ENCODE data around the gene GABRB3. TPM values are rescaled to one million over a fixed set of nuclear protein-coding genes. Genes with fewer than 3 reads are reported as not detected.
A peak's percentile ranks its signal among the peaks of the same experiment; 100 is the strongest.

Gene GABRB3
- 1 to 10 TPM; 5.1 to 9.1 (median 6.5) TPM for polyA plus RNA-seq (ENCODE audit: insufficient read length in 3 of 3)

GRCh38 chr15:26772154-26773066 lies at the start of gene GABRB3:
Gene GABRB3 (minus strand): TSS chr15:26773066.
- DNase-seq (ENCODE audit: low read depth in 3 of 3, low spot score in 2 of 3), result no peak

- DNase-seq (ENCODE audit: low read depth in 3 of 3, low spot score in 2 of 3), result peak in 1 of 3 donors; percentile 21
Measured at GRCh38 chr15:26807517-26808427, 34.9 kb upstream of the GABRB3 start.

DNA sequence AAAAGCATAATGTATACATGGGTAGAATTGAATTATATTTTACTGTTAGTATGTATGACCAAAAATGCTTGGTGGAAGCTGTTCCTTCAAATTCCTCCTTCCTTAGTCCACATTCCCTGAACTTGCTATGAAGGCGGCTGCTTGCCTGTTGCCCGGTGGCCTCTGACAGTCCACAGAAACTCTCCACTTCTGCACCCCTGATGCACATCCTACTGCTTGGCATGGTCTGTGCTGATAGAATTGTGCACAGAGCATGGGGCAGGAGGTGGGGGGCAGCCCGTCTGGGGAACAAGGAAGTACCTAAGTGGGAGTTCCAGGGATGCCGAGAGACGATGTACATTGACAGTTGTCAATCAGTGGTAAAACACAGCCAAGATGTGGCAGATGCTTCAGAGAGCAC lies 33.7 kb upstream of the GABRB3 start:
- no peak for DNase-seq (ENCODE audit: low read depth in 3 of 3, low spot score in 2 of 3)

- DNase-seq (ENCODE audit: low read depth in 3 of 3, low spot score in 2 of 3), result no peak
Measured at GRCh38 chr15:26806151-26806550, 33.3 kb upstream of the GABRB3 start.

GRCh38 chr15:26805470-26805869 lies 32.6 kb upstream of the GABRB3 start:
- DNase-seq (ENCODE audit: low read depth in 3 of 3, low spot score in 2 of 3), result no peak

DNA sequence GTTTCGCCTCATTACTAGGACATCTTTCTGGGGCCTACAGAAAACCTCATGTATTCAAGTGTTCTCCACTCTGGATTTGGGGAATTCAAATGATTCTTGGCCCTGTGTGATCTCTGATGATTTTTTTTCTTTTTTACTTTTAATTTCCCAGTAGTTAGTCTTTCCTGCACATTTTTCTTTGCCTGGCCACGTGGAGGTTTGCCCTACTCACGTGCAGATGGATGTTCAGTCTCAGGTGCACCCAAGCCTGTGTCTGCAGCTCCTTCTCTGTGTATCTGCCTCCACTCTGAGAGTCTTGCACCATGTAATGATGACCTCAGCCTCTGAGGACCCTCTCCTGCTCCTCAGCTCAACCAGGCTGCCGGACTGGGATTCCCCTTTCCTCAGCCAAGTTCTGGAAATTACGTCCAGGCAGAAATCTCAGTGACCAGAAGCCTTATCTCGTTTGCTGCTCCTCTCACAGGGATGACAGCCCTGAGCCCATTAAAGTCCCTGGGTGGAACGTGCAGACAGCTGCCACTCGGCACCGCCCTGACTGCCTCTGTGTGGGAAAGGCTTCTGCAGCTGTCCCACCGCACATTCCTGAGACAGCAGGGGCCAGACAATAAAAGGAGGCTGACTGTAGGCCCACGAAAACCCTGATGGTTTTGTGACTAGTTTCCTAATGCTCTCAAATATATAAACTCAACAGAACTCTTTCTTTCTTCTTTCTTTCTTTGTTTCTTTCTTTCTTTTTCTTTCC lies 31.4 kb upstream of the GABRB3 start:
- no peak for DNase-seq (ENCODE audit: low read depth in 3 of 3, low spot score in 2 of 3)

- DNase-seq (ENCODE audit: low read depth in 3 of 3, low spot score in 2 of 3), result no peak
Measured at GRCh38 chr15:26790118-26790517, 17.3 kb upstream of the GABRB3 start.

DNA sequence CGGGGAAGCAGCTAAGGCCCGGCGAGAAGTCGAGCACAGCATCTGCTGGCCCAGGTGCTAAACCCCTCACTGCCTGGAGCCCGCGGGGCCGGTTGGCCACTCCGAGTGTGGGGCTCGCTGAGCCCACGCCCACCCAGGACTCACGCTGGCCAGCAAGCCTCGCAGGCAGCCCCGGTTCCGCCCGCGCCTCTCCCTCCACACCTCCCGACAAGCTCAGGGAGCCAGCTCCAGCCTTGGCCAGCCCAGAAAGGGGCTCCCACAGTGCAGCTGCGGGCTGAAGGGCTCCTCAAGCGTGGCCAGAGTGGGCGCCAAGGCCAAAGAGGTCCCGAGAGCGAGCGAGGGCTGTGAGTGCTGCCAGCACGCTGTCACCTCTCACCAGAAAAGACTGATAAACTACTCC lies 8.9 kb upstream of the GABRB3 start:
- no peak for DNase-seq (ENCODE audit: low read depth in 3 of 3, low spot score in 2 of 3)

GRCh38 chr15:26773917-26774316 lies 1.1 kb upstream of the GABRB3 start:
- DNase-seq (ENCODE audit: low read depth in 3 of 3, low spot score in 2 of 3), result no peak

GRCh38 chr15:26773067-26773877 lies 406 bp upstream of the GABRB3 start:
- no peak for DNase-seq (ENCODE audit: low read depth in 3 of 3, low spot score in 2 of 3)

- peak in 2 of 3 donors; percentile 33 to 60 for DNase-seq (ENCODE audit: low read depth in 3 of 3, low spot score in 2 of 3)
Measured at GRCh38 chr15:26771578-26772153, 1.2 kb downstream of the GABRB3 start.

- DNase-seq (ENCODE audit: low read depth in 3 of 3, low spot score in 2 of 3), result no peak
Measured at GRCh38 chr15:26771168-26771567, 1.7 kb downstream of the GABRB3 start.

- DNase-seq (ENCODE audit: low read depth in 3 of 3, low spot score in 2 of 3), result no peak
Measured at GRCh38 chr15:26767169-26767670, 5.6 kb downstream of the GABRB3 start.

DNA sequence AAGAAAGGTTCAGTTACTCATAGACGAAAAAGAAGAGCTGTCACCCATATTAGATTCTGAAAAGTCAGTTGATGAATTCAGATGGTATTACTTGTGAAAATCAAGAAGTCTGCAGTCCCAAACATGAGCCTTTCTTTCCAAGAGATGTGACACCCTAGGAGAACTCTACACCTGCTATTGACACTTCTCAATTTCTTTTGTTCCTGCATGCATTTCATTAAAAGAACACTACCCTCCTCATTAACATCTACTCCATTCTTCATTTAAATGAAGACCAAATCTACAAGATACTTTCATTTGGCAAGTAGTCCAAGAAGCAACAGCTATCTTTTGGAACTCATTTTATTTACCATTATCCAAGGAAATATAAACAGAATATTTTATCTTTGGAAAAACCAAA lies 6.6 kb downstream of the GABRB3 start:
- DNase-seq (ENCODE audit: low read depth in 3 of 3, low spot score in 2 of 3), result no peak

DNA sequence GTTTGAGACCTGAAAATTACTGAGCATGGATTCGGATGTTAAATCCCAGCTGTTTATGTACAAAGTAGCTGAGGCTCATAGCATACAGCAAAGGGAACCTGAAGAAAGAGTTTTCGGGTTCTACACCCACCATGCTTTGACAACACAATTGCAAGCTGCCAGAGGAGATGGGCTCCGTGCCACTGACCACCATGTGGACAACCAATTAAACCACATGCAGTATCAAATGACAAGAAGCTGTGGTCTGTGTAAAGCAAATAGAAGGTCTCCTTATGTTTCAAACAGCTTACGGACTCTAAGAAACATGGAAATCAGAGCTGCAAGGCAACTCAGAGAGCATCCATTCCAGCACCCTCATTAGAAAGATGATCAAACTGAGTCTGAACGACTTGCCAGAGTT lies 12.9 kb downstream of the GABRB3 start:
- no peak for DNase-seq (ENCODE audit: low read depth in 3 of 3, low spot score in 2 of 3)

DNA sequence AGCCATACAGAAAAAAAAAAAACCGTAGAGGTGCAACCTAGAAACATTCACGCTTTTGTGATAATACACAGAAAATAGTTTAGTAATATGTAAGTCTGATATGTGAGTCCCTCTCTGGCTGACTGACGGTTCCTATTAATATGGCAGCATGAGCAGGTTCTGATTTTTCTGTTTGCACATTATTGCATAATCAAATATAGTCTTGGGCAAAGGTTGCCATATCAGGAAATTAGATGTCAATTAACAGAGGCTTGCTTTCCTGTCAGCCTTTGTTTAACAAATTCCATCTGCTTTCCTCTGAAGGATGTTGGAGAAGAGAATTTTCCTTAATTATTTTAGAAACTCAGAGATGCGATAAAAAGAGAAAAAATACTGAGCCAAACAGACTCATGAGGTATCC lies 14.8 kb downstream of the GABRB3 start:
- no peak for DNase-seq (ENCODE audit: low read depth in 3 of 3, low spot score in 2 of 3)

DNA sequence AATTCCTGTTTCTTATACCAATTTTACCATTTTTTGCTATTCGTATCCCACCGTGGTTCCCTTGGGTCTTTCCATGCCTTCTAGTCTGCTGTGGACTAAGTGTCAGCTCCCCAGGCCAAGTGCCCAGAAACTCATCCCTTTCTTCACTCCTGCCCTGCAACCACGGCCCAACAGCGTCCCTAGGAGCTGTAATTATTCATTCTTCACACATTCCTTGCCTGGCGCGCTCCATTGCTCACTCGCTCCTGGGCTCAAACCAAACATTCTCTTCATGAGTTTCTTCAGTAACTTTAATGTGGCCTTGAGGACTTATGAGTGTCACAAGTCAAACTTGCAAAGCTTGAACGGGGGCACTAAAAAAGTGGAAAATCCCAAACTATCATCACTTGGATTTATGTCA lies 15.7 kb downstream of the GABRB3 start:
- no peak for DNase-seq (ENCODE audit: low read depth in 3 of 3, low spot score in 2 of 3)

- DNase-seq (ENCODE audit: low read depth in 3 of 3, low spot score in 2 of 3), result no peak
Measured at GRCh38 chr15:26744894-26745293, 28.0 kb downstream of the GABRB3 start.

DNA sequence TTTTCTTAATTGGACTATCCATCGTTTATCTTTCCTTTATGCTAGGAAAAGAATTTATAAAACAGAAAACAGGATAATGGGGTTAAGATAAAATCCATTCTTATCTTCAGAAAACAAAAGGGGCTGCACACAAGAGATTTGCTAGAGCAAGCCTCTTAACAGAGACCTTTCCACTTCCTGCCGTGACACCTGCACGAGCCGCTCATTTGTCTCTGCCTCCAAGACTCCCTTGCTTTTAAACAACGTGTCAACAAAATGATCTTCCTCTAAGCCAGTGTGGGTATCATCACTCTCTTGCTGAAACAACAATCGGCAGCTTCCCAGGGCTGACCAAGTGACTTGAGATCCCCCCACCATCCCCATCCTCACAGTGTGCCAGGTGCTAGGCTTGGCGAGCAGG lies 33.1 kb downstream of the GABRB3 start:
- DNase-seq (ENCODE audit: low read depth in 3 of 3, low spot score in 2 of 3), result no peak
